VCaP (cell line): ENCODE data around the gene MICALL1.
A peak's percentile ranks its signal among the peaks of the same experiment; 100 is the strongest.

ENCODE experiments used
- H3K27ac ChIP-seq: fragments of 450-650 bp; 2 replicates; pipeline ENCODE4 v1.5.1; 2017
- TF ChIP-seq, protein P1 (sequence below): fragments of 450-650 bp; conservative IDR thresholded peaks from 2 replicates; pipeline ENCODE4 v1.5.1; 2017; ENCODE audit warnings: mild to moderate bottlenecking, moderate library complexity

The MICALL1 gene

DNA sequence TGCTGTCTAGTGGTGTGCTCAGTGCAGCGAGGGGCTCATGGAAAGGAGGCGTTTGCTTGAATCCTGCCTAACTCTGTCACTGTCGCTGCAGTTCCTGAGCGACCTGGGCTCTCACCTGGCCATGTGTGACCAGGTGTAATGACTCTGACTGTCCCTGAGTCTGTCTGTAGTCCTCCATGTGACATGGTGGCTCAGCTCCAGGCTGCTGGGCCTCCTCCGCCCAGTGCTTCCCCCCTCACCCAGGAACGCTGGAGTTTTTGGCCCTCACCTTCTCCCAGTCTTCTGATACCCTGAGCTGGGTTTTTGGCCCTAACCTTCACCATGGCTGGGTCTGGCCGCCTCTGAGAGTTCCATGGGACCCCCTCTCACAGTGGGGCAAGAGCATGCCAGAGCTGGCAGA lies 20.3 kb downstream of the MICALL1 start:
- TF ChIP-seq, protein P1, sequence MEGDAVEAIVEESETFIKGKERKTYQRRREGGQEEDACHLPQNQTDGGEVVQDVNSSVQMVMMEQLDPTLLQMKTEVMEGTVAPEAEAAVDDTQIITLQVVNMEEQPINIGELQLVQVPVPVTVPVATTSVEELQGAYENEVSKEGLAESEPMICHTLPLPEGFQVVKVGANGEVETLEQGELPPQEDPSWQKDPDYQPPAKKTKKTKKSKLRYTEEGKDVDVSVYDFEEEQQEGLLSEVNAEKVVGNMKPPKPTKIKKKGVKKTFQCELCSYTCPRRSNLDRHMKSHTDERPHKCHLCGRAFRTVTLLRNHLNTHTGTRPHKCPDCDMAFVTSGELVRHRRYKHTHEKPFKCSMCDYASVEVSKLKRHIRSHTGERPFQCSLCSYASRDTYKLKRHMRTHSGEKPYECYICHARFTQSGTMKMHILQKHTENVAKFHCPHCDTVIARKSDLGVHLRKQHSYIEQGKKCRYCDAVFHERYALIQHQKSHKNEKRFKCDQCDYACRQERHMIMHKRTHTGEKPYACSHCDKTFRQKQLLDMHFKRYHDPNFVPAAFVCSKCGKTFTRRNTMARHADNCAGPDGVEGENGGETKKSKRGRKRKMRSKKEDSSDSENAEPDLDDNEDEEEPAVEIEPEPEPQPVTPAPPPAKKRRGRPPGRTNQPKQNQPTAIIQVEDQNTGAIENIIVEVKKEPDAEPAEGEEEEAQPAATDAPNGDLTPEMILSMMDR = no peak
- H3K27ac ChIP-seq = no peak overlapping the region

DNA sequence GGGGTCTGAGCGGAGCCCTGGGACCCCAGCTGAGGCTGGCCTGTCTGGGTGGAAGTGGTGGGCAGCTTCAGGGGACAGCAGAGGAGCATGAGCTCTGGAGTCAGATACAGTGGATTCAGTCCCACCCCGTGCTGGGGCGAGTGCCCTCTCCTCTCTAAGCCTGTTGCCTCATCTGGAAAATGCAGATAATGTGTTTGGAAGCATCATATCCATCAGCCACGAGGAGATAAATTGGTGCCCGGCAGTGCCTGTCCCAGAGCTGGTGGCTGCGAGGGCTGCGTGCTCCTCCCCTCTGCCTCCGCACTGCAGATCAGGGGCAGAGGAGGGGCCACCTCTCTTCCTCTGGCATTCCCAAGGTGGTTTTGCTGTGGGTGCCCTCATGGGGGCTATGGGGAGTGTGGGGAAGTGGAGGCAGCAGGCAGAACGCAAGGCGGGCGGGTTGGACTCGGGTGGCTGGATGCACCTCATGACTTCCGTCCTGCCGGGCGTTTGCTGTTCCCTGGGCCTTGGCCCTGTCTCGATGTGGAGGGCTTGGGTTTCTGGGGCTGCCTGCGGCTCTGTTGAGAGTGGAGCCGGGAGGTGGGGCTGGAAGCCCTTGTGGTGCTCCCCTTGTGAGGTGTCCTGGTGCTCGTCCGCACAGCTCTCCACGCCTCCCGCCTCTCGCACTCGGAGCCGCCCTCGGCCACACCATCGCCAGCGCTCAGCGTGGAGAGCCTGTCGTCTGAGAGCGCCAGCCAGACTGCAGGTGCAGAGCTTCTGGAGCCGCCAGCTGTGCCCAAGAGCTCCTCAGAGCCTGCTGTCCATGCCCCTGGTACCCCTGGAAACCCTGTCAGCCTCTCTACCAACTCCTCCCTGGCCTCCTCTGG lies 20.9 kb downstream of the MICALL1 start:
- no peak overlapping the region for H3K27ac ChIP-seq
- TF ChIP-seq, protein P1 = no peak

DNA sequence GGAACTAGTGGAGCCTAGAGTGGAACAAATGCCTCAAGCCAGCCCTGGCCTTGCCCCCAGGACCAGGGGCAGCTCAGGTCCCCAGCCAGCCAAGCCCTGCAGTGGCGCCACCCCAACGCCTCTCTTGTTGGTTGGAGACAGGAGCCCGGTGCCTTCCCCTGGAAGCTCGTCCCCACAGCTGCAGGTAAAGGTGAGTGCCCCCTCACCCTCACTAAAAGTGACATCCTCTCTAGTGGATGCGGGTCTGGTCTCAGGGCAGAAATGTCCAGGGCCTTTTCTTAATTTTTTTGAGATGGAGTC lies 21.5 kb downstream of the MICALL1 start:
- H3K27ac ChIP-seq = no peak overlapping the region
- TF ChIP-seq, protein P1 = no peak

DNA sequence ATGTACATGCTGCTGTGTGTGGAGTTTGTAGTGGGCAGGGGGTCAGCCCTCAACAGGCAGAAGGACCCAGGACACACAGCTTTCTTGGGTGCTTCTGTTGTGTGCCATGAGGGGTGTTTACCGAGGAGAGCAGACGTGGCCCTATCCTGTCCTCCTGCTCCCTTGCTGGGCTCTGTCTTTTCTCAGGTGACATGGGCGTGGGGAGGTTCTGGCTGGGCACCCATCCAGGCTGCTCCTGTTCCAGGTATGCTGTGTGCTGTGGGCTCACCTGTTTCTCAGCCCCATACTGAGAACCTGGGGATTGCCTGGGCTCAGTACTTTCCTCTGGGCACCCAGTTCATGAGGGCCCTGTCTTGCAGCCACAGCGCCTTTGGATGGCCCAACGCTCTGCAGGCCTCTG lies 23.3 kb downstream of the MICALL1 start:
- TF ChIP-seq, protein P1 = no peak
- no peak overlapping the region for H3K27ac ChIP-seq

DNA sequence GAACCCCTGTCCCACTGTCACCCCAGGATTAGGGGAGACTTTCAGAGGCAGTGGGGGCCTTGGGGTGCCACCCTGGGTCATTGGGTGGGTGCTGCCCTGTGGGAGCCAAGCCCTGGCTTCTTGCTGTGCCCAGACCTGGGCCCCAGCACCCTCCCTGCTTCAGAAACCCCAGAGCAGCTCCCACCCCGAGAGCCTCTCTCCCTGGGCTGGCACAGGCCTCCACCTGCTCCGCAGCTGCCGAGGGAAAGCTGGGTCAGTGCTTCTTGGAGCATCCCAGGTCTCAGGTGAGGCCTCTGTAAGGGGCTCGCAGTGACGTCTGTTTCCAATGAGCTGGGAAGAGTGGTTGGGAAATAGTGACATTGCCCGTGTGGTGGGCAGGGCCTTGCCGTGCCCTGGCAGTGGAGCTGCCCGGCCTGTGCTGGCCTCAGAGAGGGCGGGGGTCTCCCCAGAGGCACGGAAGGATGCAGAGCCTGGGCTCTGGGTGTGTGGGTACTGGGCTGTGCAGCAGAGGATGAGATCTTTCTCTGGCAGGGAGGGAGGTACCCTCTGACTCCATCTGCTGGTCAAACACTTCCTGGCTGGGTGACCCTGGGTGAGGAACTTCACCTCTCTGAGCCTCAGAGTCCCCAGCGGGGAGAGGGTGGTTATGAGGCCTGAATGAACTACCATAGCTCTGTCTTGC lies 24.3 kb downstream of the MICALL1 start:
- TF ChIP-seq, protein P1 = peak; percentile 54; the same call in 1 of the 2 replicates
- H3K27ac ChIP-seq = no peak overlapping the region

DNA sequence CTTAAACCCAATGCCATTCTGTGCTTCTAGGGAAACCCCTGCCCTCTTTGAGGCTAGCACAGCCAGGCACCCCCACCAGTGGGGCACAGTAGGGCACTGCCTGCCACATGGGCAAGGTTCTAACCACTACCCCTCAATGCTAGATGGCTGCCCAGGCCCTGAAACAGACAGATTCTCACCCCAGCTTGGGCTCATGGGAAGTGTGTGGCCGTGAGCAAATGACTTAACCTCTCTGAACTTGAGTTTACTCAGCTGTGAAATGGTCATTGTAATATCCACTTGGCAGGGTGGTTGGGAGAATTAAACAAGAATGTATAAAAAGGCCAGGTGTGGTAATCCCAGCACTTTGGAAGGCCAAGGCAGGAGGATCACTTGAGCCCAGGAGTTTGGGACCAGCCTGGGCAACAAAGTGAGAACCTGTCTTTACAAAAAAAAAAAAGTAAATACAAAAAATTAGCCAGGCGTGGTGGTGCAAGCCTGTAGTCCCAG lies 24.9 kb downstream of the MICALL1 start:
- TF ChIP-seq, protein P1 = 0 out of 2 replicates have a peak, but pooled peaks have one; percentile 15
- H3K27ac ChIP-seq = no peak overlapping the region

DNA sequence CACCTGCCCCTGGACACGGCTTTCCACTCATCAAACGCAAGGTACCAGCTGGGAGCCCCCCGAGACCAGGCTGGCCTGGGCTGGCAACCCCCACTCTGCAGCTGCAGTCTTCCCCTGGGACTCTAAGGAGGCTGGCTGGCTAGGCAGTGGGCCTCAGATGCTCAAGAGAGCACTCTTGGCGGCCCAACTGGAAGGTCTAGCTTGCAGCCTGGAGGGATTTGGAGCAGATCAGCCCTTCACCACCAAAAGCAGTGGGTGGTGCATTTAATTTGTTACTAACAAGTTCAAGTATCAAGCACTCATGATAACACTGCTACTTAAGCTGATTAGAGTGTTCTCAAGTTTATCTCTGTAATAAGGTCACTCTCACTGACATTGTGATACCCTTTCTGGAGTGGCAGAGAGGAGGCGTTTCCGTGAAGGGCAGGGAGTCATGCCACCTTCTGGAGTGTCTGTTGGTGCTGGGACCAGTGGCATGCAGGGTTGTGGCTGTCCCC lies 25.8 kb downstream of the MICALL1 start:
- H3K27ac ChIP-seq = no peak overlapping the region
- TF ChIP-seq, protein P1 = no peak
